PFSK-1 (cell line): ENCODE data around the gene FAM219A.

Experiments used
- FOXP2 ChIP-seq: optimal IDR thresholded peaks from 2 replicates; pipeline ENCODE3; 2011; ENCODE audit warnings: borderline replicate concordance, control low read depth, inconsistent platforms; ENCODE audit not compliant: insufficient read depth; ENCODE audit errors: extremely low read length, extremely low read depth
- POLR2AphosphoS5 ChIP-seq: IDR thresholded peaks from 2 replicates; pipeline ENCODE4 v1.6.1; 2012; ENCODE audit warnings: low read depth, mild to moderate bottlenecking, control low read depth, low read length, moderate library complexity
- SIN3A ChIP-seq: IDR thresholded peaks from 2 replicates; pipeline ENCODE4 v1.6.1; 2012; ENCODE audit warnings: mild to moderate bottlenecking, low read length, moderate library complexity, borderline replicate concordance; ENCODE audit not compliant: insufficient read depth
- TAF1 ChIP-seq: IDR thresholded peaks from 2 replicates; pipeline ENCODE4 v1.6.1; 2012; ENCODE audit warnings: low read length, control low read depth, borderline replicate concordance; ENCODE audit not compliant: insufficient read depth
- TF ChIP-seq, protein P1 (sequence below), 2 experiments: IDR thresholded peaks; 2 replicates each; pipeline versions ENCODE4 v1.6.1 to v1.8.0; 2011 to 2012; ENCODE audit warnings: low read depth in 2 of 2, low read length in 2 of 2, control low read depth in 1 of 2, inconsistent platforms in 1 of 2, mild to moderate bottlenecking in 1 of 2, moderate library complexity in 1 of 2; ENCODE audit not compliant: insufficient read depth in 1 of 2

Gene FAM219A

DNA sequence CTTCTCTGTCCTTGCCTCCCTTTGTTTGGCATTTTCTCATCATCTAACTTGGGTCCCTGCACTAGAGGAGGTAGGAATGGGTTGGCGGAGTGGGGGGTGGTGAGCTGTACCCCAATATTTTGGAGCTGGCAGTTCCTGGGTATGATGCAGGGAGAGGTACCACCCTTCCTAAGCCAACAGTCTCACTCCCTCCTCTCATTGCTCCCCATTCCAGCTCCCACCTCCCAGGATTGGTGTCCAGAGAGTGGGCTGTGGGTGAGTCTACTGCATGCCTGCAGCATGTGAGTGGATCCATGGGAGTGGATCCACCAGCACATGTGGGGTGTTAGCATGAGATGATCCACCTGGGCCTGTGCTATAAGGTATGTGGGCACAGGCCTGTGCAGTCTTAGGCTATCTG is 59.5 kb downstream of the FAM219A start:
- TF ChIP-seq FOXP2 (no peak), SIN3A (no peak), TAF1 (no peak), POLR2AphosphoS5 (no peak)

DNA sequence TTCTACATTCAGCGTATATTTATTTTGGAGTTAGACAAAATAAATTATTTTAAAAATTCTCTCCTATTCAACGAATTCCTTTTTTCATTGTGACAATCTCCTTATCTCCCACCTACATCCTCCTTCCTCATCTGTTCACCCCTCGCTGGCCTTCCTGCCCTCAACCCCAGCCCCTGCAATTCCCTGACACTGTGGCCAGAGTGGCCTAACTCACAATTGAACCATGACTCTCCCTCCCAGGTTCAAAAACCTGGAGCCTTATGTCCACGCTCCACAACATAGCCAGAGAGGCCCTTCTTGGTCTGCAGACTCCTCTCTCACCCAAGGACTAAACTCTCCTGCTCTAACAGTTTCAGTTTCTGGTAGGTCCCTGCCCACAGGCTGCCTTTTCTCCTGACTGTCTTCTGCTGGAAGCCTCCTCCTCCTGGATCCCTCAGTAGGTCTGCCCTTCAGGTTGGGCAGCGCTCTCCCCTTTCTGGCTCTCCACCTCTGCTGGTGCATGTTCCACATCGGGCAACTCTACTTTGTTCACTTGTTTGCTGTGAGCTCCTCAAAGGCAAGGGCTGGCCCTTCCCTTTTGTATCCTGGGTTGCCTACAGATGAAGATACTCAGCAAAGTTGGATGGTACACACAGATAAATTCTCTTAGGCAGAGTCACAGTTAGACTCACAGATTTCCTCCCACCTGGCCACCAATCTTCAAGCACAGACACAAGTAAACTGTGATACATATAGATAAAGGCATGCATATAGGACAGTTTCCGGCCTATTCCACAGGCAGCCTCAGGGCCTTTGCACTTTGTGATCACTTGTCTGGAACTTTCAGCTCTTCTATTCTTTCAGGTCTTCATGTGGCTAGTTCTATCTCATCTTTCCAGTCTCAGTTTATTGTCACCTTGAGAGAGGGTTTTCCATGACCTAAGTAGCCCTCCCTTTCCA is 61.8 kb downstream of the FAM219A start:
- TF ChIP-seq, protein P1, sequence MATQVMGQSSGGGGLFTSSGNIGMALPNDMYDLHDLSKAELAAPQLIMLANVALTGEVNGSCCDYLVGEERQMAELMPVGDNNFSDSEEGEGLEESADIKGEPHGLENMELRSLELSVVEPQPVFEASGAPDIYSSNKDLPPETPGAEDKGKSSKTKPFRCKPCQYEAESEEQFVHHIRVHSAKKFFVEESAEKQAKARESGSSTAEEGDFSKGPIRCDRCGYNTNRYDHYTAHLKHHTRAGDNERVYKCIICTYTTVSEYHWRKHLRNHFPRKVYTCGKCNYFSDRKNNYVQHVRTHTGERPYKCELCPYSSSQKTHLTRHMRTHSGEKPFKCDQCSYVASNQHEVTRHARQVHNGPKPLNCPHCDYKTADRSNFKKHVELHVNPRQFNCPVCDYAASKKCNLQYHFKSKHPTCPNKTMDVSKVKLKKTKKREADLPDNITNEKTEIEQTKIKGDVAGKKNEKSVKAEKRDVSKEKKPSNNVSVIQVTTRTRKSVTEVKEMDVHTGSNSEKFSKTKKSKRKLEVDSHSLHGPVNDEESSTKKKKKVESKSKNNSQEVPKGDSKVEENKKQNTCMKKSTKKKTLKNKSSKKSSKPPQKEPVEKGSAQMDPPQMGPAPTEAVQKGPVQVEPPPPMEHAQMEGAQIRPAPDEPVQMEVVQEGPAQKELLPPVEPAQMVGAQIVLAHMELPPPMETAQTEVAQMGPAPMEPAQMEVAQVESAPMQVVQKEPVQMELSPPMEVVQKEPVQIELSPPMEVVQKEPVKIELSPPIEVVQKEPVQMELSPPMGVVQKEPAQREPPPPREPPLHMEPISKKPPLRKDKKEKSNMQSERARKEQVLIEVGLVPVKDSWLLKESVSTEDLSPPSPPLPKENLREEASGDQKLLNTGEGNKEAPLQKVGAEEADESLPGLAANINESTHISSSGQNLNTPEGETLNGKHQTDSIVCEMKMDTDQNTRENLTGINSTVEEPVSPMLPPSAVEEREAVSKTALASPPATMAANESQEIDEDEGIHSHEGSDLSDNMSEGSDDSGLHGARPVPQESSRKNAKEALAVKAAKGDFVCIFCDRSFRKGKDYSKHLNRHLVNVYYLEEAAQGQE (IDR thresholded peaks at IDR 0.05; ENCODE audit: insufficient read depth in 1 of 2, low read depth in 2 of 2, low read length in 2 of 2), result no peak
- no peak for TF ChIP-seq POLR2AphosphoS5
- no peak for TF ChIP-seq SIN3A
- no peak for TF ChIP-seq TAF1
- no peak for TF ChIP-seq FOXP2

DNA sequence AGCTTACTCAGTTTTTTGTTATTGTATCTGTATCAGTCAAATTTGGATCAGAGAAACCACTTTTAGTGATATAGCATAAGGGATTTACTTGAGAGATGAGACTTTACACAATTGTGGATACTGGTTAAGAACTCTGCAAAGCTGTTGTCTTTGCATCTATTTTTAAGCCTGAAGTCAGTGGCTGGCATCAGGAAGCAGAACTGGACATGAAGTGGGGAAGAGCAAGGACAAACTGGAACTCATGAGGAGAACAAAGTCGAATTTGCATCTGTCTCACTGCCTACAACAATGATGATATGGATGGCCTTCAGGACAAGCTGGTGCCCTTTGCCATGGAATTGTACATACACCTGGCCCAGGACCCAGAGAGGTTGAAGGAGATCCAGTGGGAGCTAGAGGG is 65.9 kb downstream of the FAM219A start:
- TF ChIP-seq, protein P1 (IDR thresholded peaks at IDR 0.05; ENCODE audit: insufficient read depth in 1 of 2, low read depth in 2 of 2, low read length in 2 of 2), result no peak
- TF ChIP-seq TAF1 (no peak), SIN3A (no peak), FOXP2 (no peak), POLR2AphosphoS5 (no peak)

DNA sequence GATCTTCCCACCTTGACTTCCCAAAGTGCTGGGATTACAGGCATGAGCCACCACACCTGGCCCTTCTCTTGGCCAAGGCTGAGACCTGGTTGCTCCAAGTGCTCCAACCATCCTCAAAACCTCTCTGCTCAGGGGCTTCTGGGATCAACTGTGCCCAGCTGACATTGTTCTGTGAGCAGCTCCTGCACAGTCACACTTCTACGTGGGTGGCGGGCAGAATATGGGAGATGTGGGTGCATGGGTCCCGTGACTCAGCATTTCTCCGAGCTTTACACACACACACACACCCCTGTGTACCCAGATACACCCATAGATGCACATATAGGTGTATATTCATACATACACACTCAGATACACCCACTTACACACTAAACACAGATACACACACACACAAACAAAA is 71.1 kb downstream of the FAM219A start:
- no peak for TF ChIP-seq POLR2AphosphoS5
- TF ChIP-seq, protein P1 (IDR thresholded peaks at IDR 0.05; ENCODE audit: insufficient read depth in 1 of 2, low read depth in 2 of 2, low read length in 2 of 2), result no peak

DNA sequence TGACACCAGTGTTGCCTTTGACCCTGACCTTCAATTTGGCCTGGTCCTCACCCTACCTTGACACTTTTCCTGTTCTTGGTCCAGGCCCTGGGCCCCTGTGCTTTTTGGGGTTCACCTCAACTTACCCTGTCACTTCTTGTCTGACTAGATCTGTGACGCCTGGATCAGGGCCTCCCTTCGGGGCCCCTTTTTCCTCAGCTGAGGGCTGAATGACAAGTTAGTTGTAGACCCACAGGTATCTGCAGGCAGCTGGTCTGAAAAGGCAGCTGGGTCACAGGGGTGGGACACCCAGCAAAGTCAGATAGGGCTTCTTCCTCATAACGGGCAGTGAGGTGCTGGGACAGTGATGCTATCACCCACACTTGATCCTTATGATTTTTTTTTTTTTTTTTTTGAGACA is 71.7 kb downstream of the FAM219A start:
- TF ChIP-seq TAF1 (no peak), POLR2AphosphoS5 (no peak), SIN3A (no peak), FOXP2 (no peak)

DNA sequence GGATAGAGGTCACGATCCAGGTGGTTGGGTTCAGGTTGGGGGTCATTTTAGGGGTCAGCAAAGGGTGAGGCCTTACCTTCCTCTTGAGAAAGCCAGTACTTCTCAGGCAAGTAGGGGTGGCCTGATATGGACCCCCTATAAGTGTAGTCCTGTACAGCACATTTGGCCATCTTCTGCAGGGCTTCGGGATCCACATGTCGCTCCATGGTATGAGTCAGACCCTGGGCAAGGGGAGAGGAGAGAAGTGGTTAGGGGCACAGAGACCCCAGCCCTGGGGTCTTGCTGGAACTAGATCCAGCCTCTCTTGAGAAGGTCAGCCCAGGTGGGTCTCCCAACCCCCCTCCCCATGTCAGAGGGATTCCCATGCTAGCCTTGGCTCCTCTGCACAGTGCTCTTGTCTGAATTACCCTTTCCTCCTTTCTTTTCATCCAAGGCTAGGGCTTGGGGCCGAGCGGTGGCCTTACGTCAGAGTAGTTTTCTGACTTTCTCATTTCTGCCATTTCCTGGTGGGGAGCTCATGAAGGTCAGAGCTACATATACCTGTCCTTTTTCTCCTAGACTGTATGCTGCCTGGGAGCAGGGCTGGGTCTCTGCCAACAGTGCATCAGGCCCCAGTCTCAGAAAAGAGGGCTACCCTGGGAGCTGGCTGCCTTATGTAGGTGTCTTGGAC is 72.7 kb downstream of the FAM219A start:
- TF ChIP-seq, protein P1 (IDR thresholded peaks at IDR 0.05; ENCODE audit: insufficient read depth in 1 of 2, low read depth in 2 of 2, low read length in 2 of 2), result no peak
- TF ChIP-seq TAF1 (no peak), SIN3A (no peak), FOXP2 (no peak), POLR2AphosphoS5 (no peak)
